CD4-positive, alpha-beta T cell (primary cell): ENCODE results near the gene TLK1. TPM values are rescaled to one million over a fixed set of nuclear protein-coding genes. Genes with fewer than 3 reads are reported as not detected.
"Not testable (repeated sequence)": the region's sequence is repeated elsewhere in the genome, so short reads cannot be mapped to it uniquely, and the experiment has no call there.

ENCODE experiments used
- ATAC-seq: fragments of 200-7000 bp; cut with Tn5 transposase; one replicate; pipeline ENCODE4 v1.10.0; 2022; ENCODE audit warnings: mild to moderate bottlenecking; ENCODE audit not compliant: poor library complexity
- CTCF ChIA-PET: fragments of 350-600 bp; sonication (Branson Sonifier 250); formaldehyde crosslinking; loops from one replicate; lab custom pipeline; 2021; ENCODE audit warnings: antibody characterized with exemption, inconsistent platforms; lab: Charles Lee
- POLR2A ChIA-PET: fragments of 350-600 bp; sonication (Branson Sonifier 250); formaldehyde crosslinking; loops from one replicate; lab custom pipeline; 2021; ENCODE audit warnings: antibody characterized with exemption, inconsistent platforms; lab: Charles Lee
- DNase-seq, 14 experiments: peaks; one replicate each; pipeline ENCODE4 v3.0.0-alpha.2; 2013 to 2020; ENCODE audit warnings: mixed read lengths in 2 of 14
- H3K27ac ChIP-seq, 2 donors: one replicate each; pipeline versions ENCODE4 v1.5.1 to v1.7.0; 2013; ENCODE audit warnings: low read length in 2 of 2, low read depth in 1 of 2, mild to moderate bottlenecking in 1 of 2
- H3K27me3 ChIP-seq, 2 experiments: 1 replicate in 1 of 2; 2 replicates in 1 of 2; pipeline versions ENCODE4 v1.6.1 to v1.7.0; 2013; ENCODE audit warnings: low read length in 2 of 2, control low read depth in 1 of 2, mild to moderate bottlenecking in 1 of 2, moderate library complexity in 1 of 2; ENCODE audit not compliant: insufficient read depth in 2 of 2, control insufficient read depth in 1 of 2
- H3K36me3 ChIP-seq: one replicate; pipeline ENCODE4 v1.6.1; 2013; ENCODE audit warnings: low read length, control low read depth; ENCODE audit not compliant: insufficient read depth
- H3K4me1 ChIP-seq: one replicate; pipeline ENCODE4 v1.6.1; 2013; ENCODE audit warnings: low read length, control low read depth; ENCODE audit not compliant: insufficient read depth
- H3K4me3 ChIP-seq: one replicate; pipeline ENCODE4 v1.5.1; 2013; ENCODE audit warnings: mild to moderate bottlenecking, low read length, moderate library complexity
- H3K9me3 ChIP-seq, 2 experiments: 1 replicate in 1 of 2; 2 replicates in 1 of 2; pipeline versions ENCODE4 v1.6.1 to v1.7.0; 2013; ENCODE audit warnings: low read length in 2 of 2, mild to moderate bottlenecking in 2 of 2, control low read depth in 1 of 2, moderate library complexity in 1 of 2; ENCODE audit not compliant: control insufficient read depth in 1 of 2, insufficient read depth in 1 of 2
- H3K27ac Mint-ChIP-seq: one replicate; pipeline ENCODE4 v1.8.0; 2020; ENCODE audit warnings: mixed read lengths
- H3K27me3 Mint-ChIP-seq: one replicate; pipeline ENCODE4 v1.8.0; 2021; ENCODE audit warnings: mixed read lengths
- H3K36me3 Mint-ChIP-seq: one replicate; pipeline ENCODE4 v1.8.0; 2021; ENCODE audit warnings: low read depth, mixed read lengths
- H3K4me1 Mint-ChIP-seq: one replicate; pipeline ENCODE4 v1.8.0; 2021; ENCODE audit warnings: low read depth, mixed read lengths
- H3K4me3 Mint-ChIP-seq: one replicate; pipeline ENCODE4 v1.8.0; 2020; ENCODE audit warnings: mild to moderate bottlenecking, mixed read lengths
- H3K9me3 Mint-ChIP-seq: one replicate; pipeline ENCODE4 v1.8.0; 2020; ENCODE audit warnings: mixed read lengths
- intact Hi-C, 2 experiments: fragments of 100-400 bp; cut with DNase I in 1 of 2; cut with micrococcal nuclease in 1 of 2; formaldehyde crosslinking; loops; one replicate each; pipeline versions ENCODE4 v1.15.1 to v1.9.0; 2023 to 2025; cut with DNase I, micrococcal nuclease
- total RNA-seq, 174 experiments: library from RNA in 2 of 174; stranded (reverse) in 2 of 174; gene quantifications; one replicate each; pipeline ENCODE4 v1.2.3 and lab custom pipeline; 2021 to 2026
- TF ChIP-seq, protein P1 (sequence below): fragments of 200-600 bp; IDR thresholded peaks from one replicate; pipeline ENCODE4 v1.8.0; 2022; ENCODE audit warnings: antibody characterized with exemption, mild to moderate bottlenecking

TLK1 gene
- total RNA-seq, 2 experiments from 2014 or later = 135 to 138 TPM

DNA sequence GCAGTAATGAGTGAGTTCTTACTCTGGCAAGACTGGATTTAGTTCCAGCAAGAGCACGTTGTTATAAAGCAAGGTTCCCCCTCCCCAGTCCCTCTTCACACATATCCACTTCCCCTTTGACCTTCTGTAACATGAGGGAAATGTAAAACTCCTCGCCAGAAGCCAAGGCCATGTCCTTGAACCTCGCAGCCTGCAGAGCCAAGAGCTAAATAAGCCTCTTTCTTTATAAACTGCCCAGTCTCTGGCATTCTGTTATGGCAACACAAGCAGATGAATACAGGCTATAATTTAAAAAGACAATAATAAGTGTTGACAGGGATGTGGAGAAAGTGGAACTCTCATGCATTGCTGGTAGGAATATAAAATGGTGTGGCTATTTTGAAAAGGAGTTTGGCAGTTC lies 60.3 kb downstream of the TLK1 start:
- no peak overlapping the region for H3K27ac ChIP-seq
- ChIA-PET CTCF (no interaction called here), POLR2A (no interaction called here)
- H3K4me3 ChIP-seq = no peak overlapping the region
- DNase-seq (no peak), ATAC-seq (no peak)
- H3K9me3 Mint-ChIP-seq = peaks cover 13% of the 10 kb centered on the region
- TF ChIP-seq, protein P1, sequence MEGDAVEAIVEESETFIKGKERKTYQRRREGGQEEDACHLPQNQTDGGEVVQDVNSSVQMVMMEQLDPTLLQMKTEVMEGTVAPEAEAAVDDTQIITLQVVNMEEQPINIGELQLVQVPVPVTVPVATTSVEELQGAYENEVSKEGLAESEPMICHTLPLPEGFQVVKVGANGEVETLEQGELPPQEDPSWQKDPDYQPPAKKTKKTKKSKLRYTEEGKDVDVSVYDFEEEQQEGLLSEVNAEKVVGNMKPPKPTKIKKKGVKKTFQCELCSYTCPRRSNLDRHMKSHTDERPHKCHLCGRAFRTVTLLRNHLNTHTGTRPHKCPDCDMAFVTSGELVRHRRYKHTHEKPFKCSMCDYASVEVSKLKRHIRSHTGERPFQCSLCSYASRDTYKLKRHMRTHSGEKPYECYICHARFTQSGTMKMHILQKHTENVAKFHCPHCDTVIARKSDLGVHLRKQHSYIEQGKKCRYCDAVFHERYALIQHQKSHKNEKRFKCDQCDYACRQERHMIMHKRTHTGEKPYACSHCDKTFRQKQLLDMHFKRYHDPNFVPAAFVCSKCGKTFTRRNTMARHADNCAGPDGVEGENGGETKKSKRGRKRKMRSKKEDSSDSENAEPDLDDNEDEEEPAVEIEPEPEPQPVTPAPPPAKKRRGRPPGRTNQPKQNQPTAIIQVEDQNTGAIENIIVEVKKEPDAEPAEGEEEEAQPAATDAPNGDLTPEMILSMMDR = no peak
- peaks cover 45% of the 10 kb centered on the region for H3K4me1 Mint-ChIP-seq
- peaks cover 6% of the 10 kb centered on the region for H3K4me1 ChIP-seq
- H3K27me3 ChIP-seq = no peaks in the 10 kb centered on the region
- no peak overlapping the region for H3K4me3 Mint-ChIP-seq
- intact Hi-C loops = no loop called here
- peaks cover 11 to 22% of the 10 kb centered on the region in 2 experiments for H3K9me3 ChIP-seq
- peaks cover 85% of the 10 kb centered on the region for H3K36me3 Mint-ChIP-seq
- peaks cover 12% of the 10 kb centered on the region for H3K36me3 ChIP-seq
- no peaks in the 10 kb centered on the region for H3K27me3 Mint-ChIP-seq
- H3K27ac Mint-ChIP-seq = peak overlapping the region; percentile 11

- POLR2A ChIA-PET = interaction anchor here (2.7 kb wide), 1 partner anchor 11 kb away, joined by 16 read pairs; no protein-coding TSS in a partner anchor
- intact Hi-C loops = no loop called here
Observed at GRCh38 chr2:171098607-171099006, 62.1 kb downstream of the TLK1 start.

GRCh38 chr2:171095014-171095582 lies 65.6 kb downstream of the TLK1 start:
- Histone ChIP-seq H3K27me3 (no peaks in the 10 kb centered on the region), H3K4me3 (no peak overlapping the region), H3K27ac (no peak overlapping the region), H3K4me1 (peaks cover 4% of the 10 kb centered on the region), H3K36me3 (peaks cover 10% of the 10 kb centered on the region), H3K9me3 (peaks cover 5 to 22% of the 10 kb centered on the region in 2 experiments)
- peak overlapping the region; percentile 37 for H3K27ac Mint-ChIP-seq
- no peak for ATAC-seq
- peaks cover 9% of the 10 kb centered on the region for H3K9me3 Mint-ChIP-seq
- no peak overlapping the region for H3K4me3 Mint-ChIP-seq
- TF ChIP-seq, protein P1 = no peak
- H3K4me1 Mint-ChIP-seq = peaks cover 46% of the 10 kb centered on the region
- H3K36me3 Mint-ChIP-seq = peaks cover 80% of the 10 kb centered on the region
- ChIA-PET CTCF (interaction anchor here (1.4 kb wide), 1 partner anchor 8 kb away, joined by 5 read pairs; no protein-coding TSS in a partner anchor), POLR2A (no interaction called here)
- no peak for DNase-seq
- H3K27me3 Mint-ChIP-seq = no peaks in the 10 kb centered on the region
- intact Hi-C loops = no loop called here

More at GRCh38 chr2:171098607-171099006, 62.1 kb downstream of the TLK1 start:
- no peak for ATAC-seq
- Histone ChIP-seq H3K36me3 (peaks cover 14% of the 10 kb centered on the region), H3K9me3 (peaks cover 9 to 22% of the 10 kb centered on the region in 2 experiments), H3K4me1 (peaks cover 9% of the 10 kb centered on the region), H3K4me3 (no peak overlapping the region), H3K27me3 (no peaks in the 10 kb centered on the region), H3K27ac (no peak overlapping the region)
- Mint-ChIP-seq H3K27me3 (no peaks in the 10 kb centered on the region), H3K9me3 (peaks cover 9% of the 10 kb centered on the region), H3K4me1 (peaks cover 48% of the 10 kb centered on the region), H3K36me3 (peaks cover 83% of the 10 kb centered on the region), H3K4me3 (no peak overlapping the region), H3K27ac (no peak overlapping the region)
- CTCF ChIA-PET = interaction anchor here (0.6 to 2.3 kb wide), 2 partner anchors 12 to 54 kb away, joined by 3 to 6 read pairs; no protein-coding TSS in a partner anchor
- DNase-seq = no peak
- TF ChIP-seq, protein P1 = no peak

GRCh38 chr2:171091517-171091916 lies 69.2 kb downstream of the TLK1 start:
- H3K27me3 Mint-ChIP-seq, H3K27ac Mint-ChIP-seq, H3K36me3 ChIP-seq, H3K9me3 ChIP-seq, H3K9me3 Mint-ChIP-seq, H3K4me3 ChIP-seq, H3K27ac ChIP-seq, DNase-seq, intact Hi-C loops, H3K27me3 ChIP-seq, H3K4me3 Mint-ChIP-seq, ATAC-seq, POLR2A ChIA-PET, CTCF ChIA-PET: not testable (repeated sequence)
- H3K4me1 ChIP-seq = peaks cover 12% of the 10 kb centered on the region
- Mint-ChIP-seq H3K36me3 (peaks cover 58% of the 10 kb centered on the region), H3K4me1 (peaks cover 80% of the 10 kb centered on the region)
